Peyer's patch (tissue), 4 donors: ENCODE measurements around the gene REXO5.

ENCODE experiments used
- POLR2A ChIP-seq, 2 donors: fragments of 450-650 bp; IDR thresholded peaks; one replicate each; pipeline ENCODE4 v1.5.1; 2017; ENCODE audit warnings: antibody characterized with exemption in 2 of 2, mild to moderate bottlenecking in 2 of 2, moderate library complexity in 2 of 2
- TF ChIP-seq, protein P1 (sequence below), 6 experiments: fragments of 450-650 bp in 4 of 6; fragments of 200-600 bp in 2 of 6; sonication (generic) in 1 of 6; IDR thresholded peaks; one replicate each; pipeline ENCODE4 v1.5.1; 2017 to 2019; ENCODE audit warnings: antibody characterized with exemption in 6 of 6, mild to moderate bottlenecking in 3 of 6, moderate library complexity in 1 of 6

DNA sequence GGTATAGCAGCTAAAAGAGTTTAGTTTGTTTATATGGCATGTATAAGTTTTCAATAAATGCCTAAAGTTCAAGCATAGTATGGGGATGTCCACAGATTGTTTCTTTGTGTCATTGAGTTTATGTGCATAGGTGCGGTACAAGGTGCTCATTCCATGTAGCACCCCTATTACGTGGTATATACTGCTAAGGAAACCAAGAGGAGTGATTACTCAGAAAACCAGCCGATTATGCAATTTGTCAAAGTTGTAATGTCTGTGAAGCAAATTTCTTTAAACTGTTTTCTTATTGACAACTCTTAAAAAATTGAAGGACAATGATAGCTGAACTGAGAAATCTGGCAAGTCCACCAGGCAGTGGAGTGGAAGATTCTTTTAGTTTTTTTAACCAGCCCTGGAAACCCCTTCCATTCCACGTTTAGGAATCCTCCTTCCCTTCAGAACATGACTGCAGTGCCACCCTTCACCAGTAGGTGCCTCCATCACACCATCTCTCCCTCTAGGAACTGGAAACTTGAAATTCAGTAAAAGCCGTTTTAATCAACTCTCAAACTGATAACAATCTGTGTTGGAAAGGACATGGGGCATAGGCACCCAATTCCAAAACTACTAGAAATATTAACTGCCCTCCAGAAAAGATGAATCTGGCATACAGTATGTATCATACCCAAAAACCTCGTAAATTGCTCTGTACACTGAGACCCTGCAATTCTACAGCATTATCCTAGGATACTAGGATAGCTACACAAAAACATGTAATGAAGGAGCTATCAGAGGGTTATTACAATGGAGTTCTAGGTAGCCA lies 43.5 kb downstream of the REXO5 start:
- TF ChIP-seq, protein P1, sequence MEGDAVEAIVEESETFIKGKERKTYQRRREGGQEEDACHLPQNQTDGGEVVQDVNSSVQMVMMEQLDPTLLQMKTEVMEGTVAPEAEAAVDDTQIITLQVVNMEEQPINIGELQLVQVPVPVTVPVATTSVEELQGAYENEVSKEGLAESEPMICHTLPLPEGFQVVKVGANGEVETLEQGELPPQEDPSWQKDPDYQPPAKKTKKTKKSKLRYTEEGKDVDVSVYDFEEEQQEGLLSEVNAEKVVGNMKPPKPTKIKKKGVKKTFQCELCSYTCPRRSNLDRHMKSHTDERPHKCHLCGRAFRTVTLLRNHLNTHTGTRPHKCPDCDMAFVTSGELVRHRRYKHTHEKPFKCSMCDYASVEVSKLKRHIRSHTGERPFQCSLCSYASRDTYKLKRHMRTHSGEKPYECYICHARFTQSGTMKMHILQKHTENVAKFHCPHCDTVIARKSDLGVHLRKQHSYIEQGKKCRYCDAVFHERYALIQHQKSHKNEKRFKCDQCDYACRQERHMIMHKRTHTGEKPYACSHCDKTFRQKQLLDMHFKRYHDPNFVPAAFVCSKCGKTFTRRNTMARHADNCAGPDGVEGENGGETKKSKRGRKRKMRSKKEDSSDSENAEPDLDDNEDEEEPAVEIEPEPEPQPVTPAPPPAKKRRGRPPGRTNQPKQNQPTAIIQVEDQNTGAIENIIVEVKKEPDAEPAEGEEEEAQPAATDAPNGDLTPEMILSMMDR (IDR thresholded peaks at IDR 0.05): peak; percentile 83 to 99 (median 98)
- no peak for TF ChIP-seq POLR2A (IDR thresholded peaks at IDR 0.05)
